Activated CD8-positive, alpha-beta T cell treated with anti-CD3 and anti-CD28 coated beads for 36 hours (primary cell): Measurements from ENCODE around the gene NME2. TPM values are rescaled to one million over a fixed set of nuclear protein-coding genes. Genes with fewer than 3 reads are reported as not detected.

Experiments used
- ATAC-seq: fragments of 200-7000 bp; cut with Tn5 transposase; one replicate; pipeline ENCODE4 v1.10.0; 2021; ENCODE audit warnings: mild to moderate bottlenecking, moderate library complexity
- CTCF ChIA-PET: fragments of 350-600 bp; sonication (Branson Sonifier 250); formaldehyde crosslinking; loops from one replicate; lab custom pipeline; 2021; ENCODE audit warnings: antibody characterized with exemption; lab: Charles Lee
- POLR2A ChIA-PET: fragments of 350-600 bp; sonication (Branson Sonifier 250); formaldehyde crosslinking; loops from one replicate; lab custom pipeline; 2021; ENCODE audit warnings: antibody characterized with exemption; lab: Charles Lee
- DNase-seq: peaks from one replicate; pipeline ENCODE4 v3.0.0-alpha.2; 2020
- H3K27ac Mint-ChIP-seq: one replicate; pipeline ENCODE4 v1.8.0; 2021; ENCODE audit warnings: mild to moderate bottlenecking, mixed read lengths
- H3K27me3 Mint-ChIP-seq: one replicate; pipeline ENCODE4 v1.8.0; 2021; ENCODE audit warnings: mixed read lengths
- H3K36me3 Mint-ChIP-seq: one replicate; pipeline ENCODE4 v1.8.0; 2021; ENCODE audit warnings: low read depth, mixed read lengths
- H3K4me1 Mint-ChIP-seq: one replicate; pipeline ENCODE4 v1.8.0; 2021; ENCODE audit warnings: low read depth, mixed read lengths
- H3K4me3 Mint-ChIP-seq: one replicate; pipeline ENCODE4 v1.8.0; 2021; ENCODE audit warnings: mild to moderate bottlenecking, moderate library complexity, mixed read lengths
- H3K9me3 Mint-ChIP-seq: one replicate; pipeline ENCODE4 v1.8.0; 2021; ENCODE audit warnings: mixed read lengths
- intact Hi-C: fragments of 100-400 bp; cut with micrococcal nuclease; formaldehyde crosslinking; loops from one replicate; pipeline ENCODE4 v1.10.0; 2022
- total RNA-seq, 2 experiments: library from RNA; stranded (reverse); gene quantifications; one replicate each; pipeline ENCODE4 v1.2.3, GENCODE V29; 2021
- TF ChIP-seq, protein P1 (sequence below): fragments of 200-600 bp; IDR thresholded peaks from one replicate; pipeline ENCODE4 v1.8.0; 2022; ENCODE audit warnings: antibody characterized with exemption, mild to moderate bottlenecking

Gene NME2
- 100 to 1,000 TPM; 927 to 948 TPM for total RNA-seq

DNA sequence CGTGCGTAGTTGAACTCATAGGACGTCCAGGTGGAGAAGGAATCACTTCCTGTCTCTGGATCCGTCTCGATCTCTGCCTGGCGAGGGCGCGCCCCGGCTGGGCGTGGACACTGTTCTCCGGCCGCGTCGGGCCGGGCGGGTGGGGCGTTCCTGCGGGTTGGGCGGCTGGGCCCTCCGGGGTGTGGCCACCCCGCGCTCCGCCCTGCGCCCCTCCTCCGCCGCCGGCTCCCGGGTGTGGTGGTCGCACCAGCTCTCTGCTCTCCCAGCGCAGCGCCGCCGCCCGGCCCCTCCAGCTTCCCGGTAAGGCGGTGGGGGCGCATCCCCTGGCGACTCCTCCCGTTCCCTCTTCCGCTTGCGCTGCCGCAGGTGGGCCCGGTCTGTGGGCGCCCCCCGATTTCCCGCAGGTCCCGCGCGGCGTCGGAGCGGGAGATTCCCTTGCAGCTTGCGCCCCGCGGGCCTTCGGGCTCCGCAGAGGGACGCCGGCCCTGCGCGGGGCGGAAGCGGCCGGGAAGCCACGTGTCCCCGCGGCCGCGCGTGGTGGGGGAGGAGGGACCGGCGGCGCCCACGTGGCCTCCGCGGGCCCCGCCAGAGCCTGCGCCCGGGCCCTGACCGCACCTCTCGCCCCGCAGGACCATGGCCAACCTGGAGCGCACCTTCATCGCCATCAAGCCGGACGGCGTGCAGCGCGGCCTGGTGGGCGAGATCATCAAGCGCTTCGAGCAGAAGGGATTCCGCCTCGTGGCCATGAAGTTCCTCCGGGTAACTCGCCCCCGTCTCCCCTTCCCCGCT, at the start of gene NME2:
Gene NME2 (plus strand): TSS at position 214 of the 789 bp plus-strand sequence. CDS start 420 bp downstream, at position 634.
- ChIA-PET CTCF (interaction anchor here (0.9 to 1.4 kb wide), 2 partner anchors 13 to 164 kb away, joined by 4 read pairs; partner anchors contain the start of gene NME1), POLR2A (interaction anchor here (0.6 to 5.6 kb wide), 6 partner anchors 9 to 300 kb away, joined by 3 to 71 read pairs (median 4); partner anchors contain the start of genes NME1 and TOB1)
- TF ChIP-seq, protein P1, sequence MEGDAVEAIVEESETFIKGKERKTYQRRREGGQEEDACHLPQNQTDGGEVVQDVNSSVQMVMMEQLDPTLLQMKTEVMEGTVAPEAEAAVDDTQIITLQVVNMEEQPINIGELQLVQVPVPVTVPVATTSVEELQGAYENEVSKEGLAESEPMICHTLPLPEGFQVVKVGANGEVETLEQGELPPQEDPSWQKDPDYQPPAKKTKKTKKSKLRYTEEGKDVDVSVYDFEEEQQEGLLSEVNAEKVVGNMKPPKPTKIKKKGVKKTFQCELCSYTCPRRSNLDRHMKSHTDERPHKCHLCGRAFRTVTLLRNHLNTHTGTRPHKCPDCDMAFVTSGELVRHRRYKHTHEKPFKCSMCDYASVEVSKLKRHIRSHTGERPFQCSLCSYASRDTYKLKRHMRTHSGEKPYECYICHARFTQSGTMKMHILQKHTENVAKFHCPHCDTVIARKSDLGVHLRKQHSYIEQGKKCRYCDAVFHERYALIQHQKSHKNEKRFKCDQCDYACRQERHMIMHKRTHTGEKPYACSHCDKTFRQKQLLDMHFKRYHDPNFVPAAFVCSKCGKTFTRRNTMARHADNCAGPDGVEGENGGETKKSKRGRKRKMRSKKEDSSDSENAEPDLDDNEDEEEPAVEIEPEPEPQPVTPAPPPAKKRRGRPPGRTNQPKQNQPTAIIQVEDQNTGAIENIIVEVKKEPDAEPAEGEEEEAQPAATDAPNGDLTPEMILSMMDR = no peak
- Mint-ChIP-seq H3K4me1 (peaks cover 31% of the 10 kb centered on the region), H3K36me3 (peaks cover 57% of the 10 kb centered on the region), H3K27me3 (no peaks in the 10 kb centered on the region), H3K9me3 (no peaks in the 10 kb centered on the region), H3K4me3 (peak within 1 kb of the TSS; percentile 84), H3K27ac (peak within 1 kb of the TSS; percentile 97)
- peak; percentile 86 for ATAC-seq
- intact Hi-C loops = no loop called here
- peak; percentile 68 for DNase-seq

DNA sequence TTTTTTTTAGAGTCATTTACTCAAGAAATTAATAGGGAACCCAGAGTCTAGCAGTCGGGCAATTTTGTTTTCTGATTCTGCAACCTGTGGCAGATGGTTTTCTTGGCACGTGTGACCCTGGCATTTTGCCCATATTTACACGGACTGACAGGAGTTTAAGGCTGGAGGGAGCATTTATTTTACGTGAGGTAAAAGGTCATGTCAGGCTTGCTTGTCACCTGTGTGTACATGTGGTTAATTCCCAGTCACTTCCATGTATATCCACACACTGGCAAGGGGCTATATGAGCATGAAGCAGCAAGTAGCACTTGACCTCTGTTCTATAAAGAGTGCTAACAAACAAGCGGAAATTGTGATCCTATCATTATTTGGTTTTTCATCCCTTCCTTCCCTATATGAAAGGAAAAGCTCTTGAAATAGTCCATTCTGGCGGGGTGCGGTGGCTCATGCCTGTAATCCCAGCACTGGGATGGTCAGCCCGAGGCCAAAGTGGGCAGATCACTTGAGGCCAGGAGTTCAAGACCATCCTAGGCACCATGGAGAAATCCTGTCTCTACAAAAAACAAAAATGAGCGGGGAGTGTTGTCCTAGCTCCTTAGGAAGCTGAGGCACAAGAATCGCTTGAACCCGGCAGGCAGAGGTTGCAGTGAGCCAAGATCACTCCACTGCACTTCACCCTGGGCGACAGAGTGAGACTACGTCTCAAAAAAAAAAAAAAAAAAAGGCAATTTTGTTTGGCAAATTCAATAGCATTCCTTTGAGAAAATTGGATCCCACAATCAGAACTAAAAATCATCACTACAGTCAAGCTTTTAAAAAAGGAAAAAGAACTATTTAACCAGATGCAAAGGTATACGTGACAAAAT, 47.6 kb upstream of the NME2 start:
- peaks cover 2% of the 10 kb centered on the region for H3K36me3 Mint-ChIP-seq
- H3K27ac Mint-ChIP-seq = no peak overlapping the region
- ChIA-PET POLR2A (interaction anchor here (1.1 kb wide), 1 partner anchor 14 kb away, joined by 3 read pairs; no protein-coding TSS in a partner anchor), CTCF (interaction anchor here (3.2 kb wide), 2 partner anchors 35 to 117 kb away, joined by 13 to 22 read pairs; partner anchors contain the start of gene NME1)
- ATAC-seq (no peak), DNase-seq (peak; percentile 19)
- H3K4me3 Mint-ChIP-seq = peak overlapping the region; percentile 91
- no peaks in the 10 kb centered on the region for H3K9me3 Mint-ChIP-seq
- TF ChIP-seq, protein P1 = no peak
- H3K27me3 Mint-ChIP-seq = no peaks in the 10 kb centered on the region
- peaks cover 56% of the 10 kb centered on the region for H3K4me1 Mint-ChIP-seq
- intact Hi-C loops = no loop called here

DNA sequence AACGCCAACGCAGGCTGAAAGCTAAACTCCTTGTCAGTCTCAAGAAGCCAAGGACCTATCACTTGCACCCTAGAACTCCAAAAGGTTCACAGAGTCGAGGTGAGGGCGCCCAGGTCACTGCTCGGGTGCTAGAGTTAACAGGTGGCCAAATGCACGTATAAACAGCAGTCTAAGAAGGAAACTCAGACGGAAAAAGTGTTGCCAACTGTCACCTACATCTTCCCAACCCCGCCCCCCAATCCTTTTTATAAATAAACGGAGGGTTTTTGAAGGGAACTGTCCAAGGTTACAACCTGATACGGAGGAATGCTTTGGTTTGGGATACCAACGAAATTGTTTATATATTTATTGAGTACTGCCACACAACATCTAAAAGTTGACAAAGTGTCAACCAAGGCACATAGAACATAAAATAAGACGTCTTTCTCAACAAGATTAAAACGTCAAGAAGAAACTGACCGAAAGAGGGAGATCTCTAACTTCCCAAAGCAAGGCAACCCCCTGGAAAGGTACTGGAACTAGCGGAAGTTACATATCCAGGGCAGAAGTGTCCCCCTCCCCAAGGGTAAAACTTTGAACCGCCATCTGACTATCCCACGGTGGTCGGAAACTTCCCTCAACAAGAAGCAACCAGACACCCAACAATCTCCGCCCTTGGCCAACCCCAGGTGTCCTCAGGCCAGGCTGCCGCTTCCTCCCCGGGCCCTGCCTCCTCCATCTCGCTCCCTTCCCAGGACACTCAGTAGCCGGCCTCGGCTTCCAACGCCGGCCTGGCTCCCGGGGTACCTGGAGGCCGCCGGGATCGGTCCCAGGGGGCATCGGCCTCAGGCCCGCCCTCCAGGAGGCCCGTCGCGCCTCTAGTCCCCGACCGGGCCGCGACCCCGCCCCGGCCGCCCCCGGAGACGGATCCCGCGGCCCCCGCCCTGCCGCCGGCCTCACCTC, 46.5 kb upstream of the NME2 start:
- DNase-seq = peak; percentile 59
- TF ChIP-seq, protein P1 = no peak
- peak overlapping the region; percentile 95 for H3K27ac Mint-ChIP-seq
- ChIA-PET POLR2A (interaction anchor here (0.7 to 4.3 kb wide), 11 partner anchors 10 to 118 kb away, joined by 3 to 28 read pairs (median 3); partner anchors contain the start of gene NME1), CTCF (interaction anchor here (1.5 to 3.2 kb wide), 3 partner anchors 11 to 118 kb away, joined by 4 to 22 read pairs (median 13); partner anchors contain the start of gene NME1)
- H3K27me3 Mint-ChIP-seq = no peaks in the 10 kb centered on the region
- peak overlapping the region; percentile 91 for H3K4me3 Mint-ChIP-seq
- intact Hi-C loops = no loop called here
- peaks cover 56% of the 10 kb centered on the region for H3K4me1 Mint-ChIP-seq
- H3K9me3 Mint-ChIP-seq = no peaks in the 10 kb centered on the region
- peaks cover 2% of the 10 kb centered on the region for H3K36me3 Mint-ChIP-seq
- ATAC-seq = peak; percentile 14

DNA sequence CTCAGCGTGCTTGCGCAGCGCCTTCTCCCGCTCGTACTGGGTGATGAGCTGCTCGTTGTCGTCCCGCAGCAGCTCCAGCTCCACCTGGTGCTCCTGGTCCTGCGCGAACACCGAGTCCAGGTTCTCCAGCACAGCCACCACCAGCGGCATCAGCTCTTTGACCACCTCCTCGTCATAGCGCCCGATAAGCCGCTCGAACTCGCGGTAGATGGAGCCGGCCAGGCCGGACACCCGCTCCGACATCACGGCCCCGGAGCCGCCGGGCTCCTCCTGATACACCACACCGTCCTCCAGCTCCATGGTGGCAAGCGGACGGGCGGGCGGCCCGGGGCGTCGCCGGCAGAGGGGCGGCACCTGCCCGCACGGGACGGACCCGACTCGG, 45.9 kb upstream of the NME2 start:
- H3K4me3 Mint-ChIP-seq = peak overlapping the region; percentile 91
- TF ChIP-seq, protein P1 = no peak
- ChIA-PET POLR2A (interaction anchor here (0.7 to 4.3 kb wide), 10 partner anchors 10 to 118 kb away, joined by 3 to 28 read pairs (median 4); partner anchors contain the start of gene NME1), CTCF (interaction anchor here (1.5 to 3.2 kb wide), 4 partner anchors 11 to 338 kb away, joined by 4 to 22 read pairs (median 8); partner anchors contain the start of gene NME1)
- intact Hi-C loops = no loop called here
- no peaks in the 10 kb centered on the region for H3K27me3 Mint-ChIP-seq
- H3K27ac Mint-ChIP-seq = peak overlapping the region; percentile 95
- no peaks in the 10 kb centered on the region for H3K9me3 Mint-ChIP-seq
- ATAC-seq (peak; percentile 21), DNase-seq (peak; percentile 56)
- peaks cover 2% of the 10 kb centered on the region for H3K36me3 Mint-ChIP-seq
- H3K4me1 Mint-ChIP-seq = peaks cover 50% of the 10 kb centered on the region
